HEK293 (cell line): Measurements from ENCODE around the gene FADS2.

Source experiments
- CTCF ChIA-PET: fragments of 350-600 bp; formaldehyde crosslinking; extraction: SDS; loops from one replicate; lab custom pipeline; 2021; ENCODE audit warnings: antibody characterized with exemption; lab: Yijun Ruan, JAX
- POLR2A ChIA-PET: fragments of 300-600 bp; formaldehyde crosslinking; extraction: SDS; loops from one replicate; lab custom pipeline; 2020; ENCODE audit warnings: antibody characterized with exemption, inconsistent platforms; lab: Yijun Ruan, JAX
- H3K27ac ChIP-seq: fragments of 200-500 bp; sonication (Bioruptor generic); 2 replicates; pipeline ENCODE4 v1.5.1; 2014; ENCODE audit warnings: low read depth, low read length, control low read depth, inconsistent platforms; ENCODE audit errors: extremely low read depth
- H3K36me3 ChIP-seq, 2 experiments: fragments of 200-500 bp in 1 of 2; sonication (Bioruptor generic) in 1 of 2; 1 replicate in 1 of 2; 2 replicates in 1 of 2; pipeline ENCODE4 v1.5.1; 2014 to 2017; ENCODE audit warnings: inconsistent platforms in 2 of 2, low read length in 2 of 2; ENCODE audit not compliant: control insufficient read depth in 2 of 2, insufficient read depth in 1 of 2
- H3K4me1 ChIP-seq: fragments of 200-500 bp; sonication (Bioruptor generic); 2 replicates; pipeline ENCODE4 v1.5.1; 2014; ENCODE audit warnings: mild to moderate bottlenecking, low read length, inconsistent platforms; ENCODE audit not compliant: control insufficient read depth, insufficient read depth
- H3K4me3 ChIP-seq: 2 replicates; pipeline ENCODE4 v1.5.1; 2011; ENCODE audit warnings: low read depth, mild to moderate bottlenecking, control low read depth, low read length, moderate library complexity
- H3K9me3 ChIP-seq: fragments of 200-500 bp; sonication (Bioruptor generic); 2 replicates; pipeline ENCODE4 v1.5.1; 2014; ENCODE audit warnings: low read depth, low read length, inconsistent platforms; ENCODE audit not compliant: control insufficient read depth, insufficient read depth
- AEBP2 ChIP-seq: fragments of 450-650 bp; formaldehyde crosslinking; IDR thresholded peaks from 2 replicates; pipeline ENCODE4 v1.5.1; 2016; ENCODE audit warnings: missing biosample characterization, missing genetic modification characterization, borderline replicate concordance
- CTCF ChIP-seq: fragments of 450-650 bp; formaldehyde crosslinking; IDR thresholded peaks from 2 replicates; pipeline ENCODE4 v1.5.1; 2016; ENCODE audit warnings: missing biosample characterization, missing genetic modification characterization
- GLIS1 ChIP-seq: fragments of 450-650 bp; formaldehyde crosslinking; IDR thresholded peaks from 2 replicates; pipeline ENCODE4 v1.5.1; 2016; ENCODE audit warnings: missing biosample characterization, missing genetic modification characterization
- KLF17 ChIP-seq: fragments of 450-650 bp; formaldehyde crosslinking; IDR thresholded peaks from 2 replicates; pipeline ENCODE4 v1.5.1; 2016; ENCODE audit warnings: missing biosample characterization, missing genetic modification characterization
- PATZ1 ChIP-seq: fragments of 450-650 bp; formaldehyde crosslinking; IDR thresholded peaks from 2 replicates; pipeline ENCODE4 v1.5.1; 2016; ENCODE audit warnings: missing biosample characterization, missing genetic modification characterization
- PRDM10 ChIP-seq: fragments of 450-650 bp; formaldehyde crosslinking; IDR thresholded peaks from 2 replicates; pipeline ENCODE4 v1.5.1; 2016; ENCODE audit warnings: missing biosample characterization, missing genetic modification characterization
- SP2 ChIP-seq: fragments of 450-650 bp; formaldehyde crosslinking; IDR thresholded peaks from 2 replicates; pipeline ENCODE4 v1.5.1; 2016; ENCODE audit warnings: missing biosample characterization, missing genetic modification characterization
- ZBTB26 ChIP-seq: fragments of 450-650 bp; formaldehyde crosslinking; optimal IDR thresholded peaks from 2 replicates; pipeline ENCODE3; 2016; ENCODE audit warnings: missing biosample characterization, mild to moderate bottlenecking, missing genetic modification characterization
- ZBTB48 ChIP-seq: fragments of 450-650 bp; formaldehyde crosslinking; IDR thresholded peaks from 2 replicates; pipeline ENCODE4 v1.5.1; 2016; ENCODE audit warnings: missing biosample characterization, missing genetic modification characterization
- ZBTB8A ChIP-seq: fragments of 450-650 bp; formaldehyde crosslinking; IDR thresholded peaks from 2 replicates; pipeline ENCODE4 v1.5.1; 2016; ENCODE audit warnings: missing biosample characterization, missing genetic modification characterization
- ZIC2 ChIP-seq: fragments of 450-650 bp; formaldehyde crosslinking; IDR thresholded peaks from 2 replicates; pipeline ENCODE4 v1.5.1; 2016; ENCODE audit warnings: missing biosample characterization, missing genetic modification characterization
- ZNF121 ChIP-seq: fragments of 450-650 bp; formaldehyde crosslinking; IDR thresholded peaks from 2 replicates; pipeline ENCODE4 v1.5.1; 2016; ENCODE audit warnings: missing biosample characterization, missing genetic modification characterization
- ZNF2 ChIP-seq: fragments of 450-650 bp; formaldehyde crosslinking; IDR thresholded peaks from 2 replicates; pipeline ENCODE4 v1.5.1; 2016; ENCODE audit warnings: missing biosample characterization, missing genetic modification characterization
- ZNF280C ChIP-seq: fragments of 450-650 bp; formaldehyde crosslinking; IDR thresholded peaks from 2 replicates; pipeline ENCODE4 v1.5.1; 2016; ENCODE audit warnings: missing biosample characterization, missing genetic modification characterization
- ZNF311 ChIP-seq: fragments of 450-650 bp; formaldehyde crosslinking; IDR thresholded peaks from 2 replicates; pipeline ENCODE4 v1.5.1; 2017; ENCODE audit warnings: missing biosample characterization, missing genetic modification characterization, borderline replicate concordance
- ZNF37A ChIP-seq: fragments of 450-650 bp; IDR thresholded peaks from 2 replicates; pipeline ENCODE4 v1.5.1; 2018; ENCODE audit warnings: missing biosample characterization, missing genetic modification characterization
- ZNF560 ChIP-seq: fragments of 450-650 bp; formaldehyde crosslinking; IDR thresholded peaks from 2 replicates; pipeline ENCODE4 v1.5.1; 2017; ENCODE audit warnings: missing biosample characterization, missing genetic modification characterization, borderline replicate concordance
- ZNF571 ChIP-seq: fragments of 450-650 bp; formaldehyde crosslinking; IDR thresholded peaks from 2 replicates; pipeline ENCODE4 v1.5.0; 2017; ENCODE audit warnings: missing biosample characterization, missing genetic modification characterization
- ZNF654 ChIP-seq: fragments of 450-650 bp; formaldehyde crosslinking; IDR thresholded peaks from 2 replicates; pipeline ENCODE4 v1.5.1; 2016; ENCODE audit warnings: low read depth, missing biosample characterization, missing genetic modification characterization
- ZNF785 ChIP-seq: fragments of 450-650 bp; formaldehyde crosslinking; IDR thresholded peaks from 2 replicates; pipeline ENCODE4 v1.5.1; 2016; ENCODE audit warnings: missing biosample characterization, missing genetic modification characterization
- ZSCAN4 ChIP-seq: fragments of 450-650 bp; formaldehyde crosslinking; IDR thresholded peaks from 2 replicates; pipeline ENCODE4 v1.5.1; 2017; ENCODE audit warnings: missing biosample characterization, missing genetic modification characterization
- ZXDB ChIP-seq: fragments of 450-650 bp; formaldehyde crosslinking; IDR thresholded peaks from 2 replicates; pipeline ENCODE4 v1.5.1; 2016; ENCODE audit warnings: missing biosample characterization, missing genetic modification characterization

FADS2 gene

GRCh38 chr11:61871158-61871597, 43.1 kb downstream of the FADS2 start:
- CTCF ChIA-PET = interaction anchor here (0.6 to 6.4 kb wide), 26 partner anchors 11 to 237 kb away, joined by 3 to 64 read pairs (median 4); partner anchors contain the start of gene FADS2
- POLR2A ChIA-PET = no interaction called here
- Histone ChIP-seq H3K9me3 (no peaks in the 10 kb centered on the region), H3K4me1 (no peaks in the 10 kb centered on the region), H3K4me3 (no peak overlapping the region), H3K27ac (no peak overlapping the region), H3K36me3 (no peaks in the 10 kb centered on the region)
- TF ChIP-seq SP2 (tag by site-specific recombination) = no peak
- TF ChIP-seq GLIS1 (tag by site-specific recombination) = peak; percentile 21; the same call in 1 of the 2 replicates
- no peak for TF ChIP-seq PATZ1 (tag by site-specific recombination)
- TF ChIP-seq ZNF37A = no peak
- no peak for TF ChIP-seq ZNF311 (tag by site-specific recombination)
- TF ChIP-seq KLF17 (tag by site-specific recombination) = 0 out of 2 replicates have a peak, but pooled peaks have one; percentile 36
- TF ChIP-seq ZNF654 (tag by site-specific recombination) = peak; percentile 51
- peak; percentile 67; the same call in 1 of the 2 replicates for TF ChIP-seq ZXDB
- peak; percentile 90 for TF ChIP-seq ZNF2
- TF ChIP-seq ZBTB48 (tag by site-specific recombination) = peak; percentile 91
- peak; percentile 13; the same call in 1 of the 2 replicates for TF ChIP-seq ZIC2
- no peak for TF ChIP-seq AEBP2
- no peak for TF ChIP-seq ZNF560 (tag by site-specific recombination)
- no peak for TF ChIP-seq ZNF571 (tag by site-specific recombination)
- TF ChIP-seq ZNF280C (tag by site-specific recombination) = no peak
- TF ChIP-seq PRDM10 (tag by site-specific recombination) = peak; percentile 5; the same call in 1 of the 2 replicates
- no peak for TF ChIP-seq ZNF785 (tag by site-specific recombination)
- TF ChIP-seq ZSCAN4 (tag by site-specific recombination) = no peak
- TF ChIP-seq CTCF = peak; percentile 95
- TF ChIP-seq ZBTB8A = 0 out of 2 replicates have a peak, but pooled peaks have one; percentile 2
- peak; percentile 27 for TF ChIP-seq ZBTB26 (tag by site-specific recombination)
- TF ChIP-seq ZNF121 (tag by site-specific recombination) = no peak
